Measurements from ENCODE around the gene CCDC15.

DNA sequence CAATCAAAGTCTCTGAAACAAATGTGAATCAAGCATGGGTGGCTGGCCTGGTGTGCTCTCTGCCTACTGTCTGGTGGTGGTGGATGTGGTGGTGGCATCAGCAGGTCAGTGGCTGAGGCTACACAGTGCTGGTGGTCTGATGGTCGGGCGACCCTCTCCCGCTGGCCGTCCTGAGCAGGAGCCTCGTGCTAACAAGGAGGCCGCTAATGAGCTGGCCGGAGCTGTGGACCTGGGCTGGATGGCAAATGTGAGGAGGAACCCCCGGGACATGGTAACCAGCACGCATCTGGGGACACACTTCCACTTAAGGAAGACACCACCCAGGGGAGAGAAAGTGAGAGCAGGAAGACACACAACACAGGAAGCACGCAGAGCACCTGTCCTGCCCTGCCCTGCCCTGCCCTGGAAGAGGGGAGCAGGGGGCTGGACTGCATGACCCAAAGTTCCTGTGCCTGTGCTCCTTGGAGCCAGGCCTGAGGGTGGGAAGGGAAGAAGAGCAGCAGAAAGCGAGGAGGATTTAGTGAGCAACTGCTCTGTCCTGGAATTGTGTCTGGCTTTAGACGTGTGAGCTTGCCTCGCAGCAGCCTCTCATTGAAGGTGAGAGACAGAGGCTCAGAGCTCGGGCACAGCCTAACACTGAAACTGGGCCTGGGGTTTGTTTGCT is 132.8 kb downstream of the CCDC15 start:
- TF ChIP-seq, protein P1, sequence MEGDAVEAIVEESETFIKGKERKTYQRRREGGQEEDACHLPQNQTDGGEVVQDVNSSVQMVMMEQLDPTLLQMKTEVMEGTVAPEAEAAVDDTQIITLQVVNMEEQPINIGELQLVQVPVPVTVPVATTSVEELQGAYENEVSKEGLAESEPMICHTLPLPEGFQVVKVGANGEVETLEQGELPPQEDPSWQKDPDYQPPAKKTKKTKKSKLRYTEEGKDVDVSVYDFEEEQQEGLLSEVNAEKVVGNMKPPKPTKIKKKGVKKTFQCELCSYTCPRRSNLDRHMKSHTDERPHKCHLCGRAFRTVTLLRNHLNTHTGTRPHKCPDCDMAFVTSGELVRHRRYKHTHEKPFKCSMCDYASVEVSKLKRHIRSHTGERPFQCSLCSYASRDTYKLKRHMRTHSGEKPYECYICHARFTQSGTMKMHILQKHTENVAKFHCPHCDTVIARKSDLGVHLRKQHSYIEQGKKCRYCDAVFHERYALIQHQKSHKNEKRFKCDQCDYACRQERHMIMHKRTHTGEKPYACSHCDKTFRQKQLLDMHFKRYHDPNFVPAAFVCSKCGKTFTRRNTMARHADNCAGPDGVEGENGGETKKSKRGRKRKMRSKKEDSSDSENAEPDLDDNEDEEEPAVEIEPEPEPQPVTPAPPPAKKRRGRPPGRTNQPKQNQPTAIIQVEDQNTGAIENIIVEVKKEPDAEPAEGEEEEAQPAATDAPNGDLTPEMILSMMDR (IDR thresholded peaks at IDR 0.05), result no peak
- TF ChIP-seq POLR2A (IDR thresholded peaks at IDR 0.05), result no peak

All from body of pancreas (tissue), 4 donors.